Ureter (tissue), 1 donor: ENCODE results near the gene ATP5F1A. TPM values are rescaled to one million over a fixed set of nuclear protein-coding genes. Genes with fewer than 3 reads are reported as not detected.
"Not testable (repeated sequence)": the region's sequence is repeated elsewhere in the genome, so short reads cannot be mapped to it uniquely, and the experiment has no call there.

Experiments
- DNase-seq: peaks from one replicate; pipeline ENCODE4 v3.0.0-alpha.2; 2020; ENCODE audit warnings: low spot score
- total RNA-seq: library from RNA; stranded (reverse); gene quantifications from one replicate; pipeline ENCODE4 v1.2.4, GENCODE V29; 2023
- donor health status: DM: yes; HTN: yes; CAD: no.

The ATP5F1A gene
- 409 TPM for total RNA-seq

GRCh38 chr18:46097801-46098615, at the start of gene ATP5F1A:
Gene ATP5F1A (minus strand): TSS chr18:46098296. CDS start chr18:46098231, 65 bp downstream.
- DNase-seq: peak; percentile 93

GRCh38 chr18:46141199-46141598, 43.1 kb upstream of the ATP5F1A start:
- no peak for DNase-seq

GRCh38 chr18:46140173-46140572, 42.1 kb upstream of the ATP5F1A start:
- no peak for DNase-seq

- DNase-seq: no peak
Measured at GRCh38 chr18:46134920-46135675, 37.0 kb upstream of the ATP5F1A start.

- no peak for DNase-seq
Measured at GRCh38 chr18:46133534-46133933, 35.4 kb upstream of the ATP5F1A start.

GRCh38 chr18:46130549-46130948, 32.5 kb upstream of the ATP5F1A start:
- DNase-seq: peak; percentile 7

- DNase-seq: no peak
Measured at GRCh38 chr18:46130061-46130460, 32.0 kb upstream of the ATP5F1A start.

- DNase-seq: not testable (repeated sequence)
Measured at GRCh38 chr18:46126625-46127024, 28.5 kb upstream of the ATP5F1A start.

GRCh38 chr18:46113751-46114150, 15.7 kb upstream of the ATP5F1A start:
- no peak for DNase-seq

- no peak for DNase-seq
Measured at GRCh38 chr18:46110406-46110805, 12.3 kb upstream of the ATP5F1A start.

GRCh38 chr18:46109386-46109785, 11.3 kb upstream of the ATP5F1A start:
- no peak for DNase-seq

GRCh38 chr18:46104128-46104911, 6.2 kb upstream of the ATP5F1A start, which contains the start of gene HAUS1:
Gene HAUS1 (plus strand): TSS chr18:46104385. CDS start chr18:46104412, 27 bp downstream.
- peak; percentile 93 for DNase-seq

GRCh38 chr18:46099463-46099862, 1.4 kb upstream of the ATP5F1A start:
- no peak for DNase-seq

GRCh38 chr18:46098616-46098933, 479 bp upstream of the ATP5F1A start:
- no peak for DNase-seq

- no peak for DNase-seq
Measured at GRCh38 chr18:46097431-46097800, 680 bp downstream of the ATP5F1A start.

GRCh38 chr18:46096651-46097300, 1.3 kb downstream of the ATP5F1A start:
- no peak for DNase-seq

- no peak for DNase-seq
Measured at GRCh38 chr18:46095532-46095931, 2.6 kb downstream of the ATP5F1A start.

- DNase-seq: not testable (repeated sequence)
Measured at GRCh38 chr18:46088501-46088900, 9.6 kb downstream of the ATP5F1A start.

GRCh38 chr18:46084431-46084830, 13.7 kb downstream of the ATP5F1A start:
- no peak for DNase-seq

- no peak for DNase-seq
Measured at GRCh38 chr18:46080156-46080555, 17.9 kb downstream of the ATP5F1A start.

GRCh38 chr18:46079336-46079735, 18.8 kb downstream of the ATP5F1A start:
- DNase-seq: no peak
